GM18861 (cell line): ENCODE results near the gene MLPH.
"Not testable (repeated sequence)": the region's sequence is repeated elsewhere in the genome, so short reads cannot be mapped to it uniquely, and the experiment has no call there.

Experiments
- ATAC-seq: cut with Tn5 transposase; IDR thresholded peaks from one replicate; pipeline ENCODE4 v1.9.1; 2021; ENCODE audit not compliant: unreplicated experiment

The MLPH gene

DNA sequence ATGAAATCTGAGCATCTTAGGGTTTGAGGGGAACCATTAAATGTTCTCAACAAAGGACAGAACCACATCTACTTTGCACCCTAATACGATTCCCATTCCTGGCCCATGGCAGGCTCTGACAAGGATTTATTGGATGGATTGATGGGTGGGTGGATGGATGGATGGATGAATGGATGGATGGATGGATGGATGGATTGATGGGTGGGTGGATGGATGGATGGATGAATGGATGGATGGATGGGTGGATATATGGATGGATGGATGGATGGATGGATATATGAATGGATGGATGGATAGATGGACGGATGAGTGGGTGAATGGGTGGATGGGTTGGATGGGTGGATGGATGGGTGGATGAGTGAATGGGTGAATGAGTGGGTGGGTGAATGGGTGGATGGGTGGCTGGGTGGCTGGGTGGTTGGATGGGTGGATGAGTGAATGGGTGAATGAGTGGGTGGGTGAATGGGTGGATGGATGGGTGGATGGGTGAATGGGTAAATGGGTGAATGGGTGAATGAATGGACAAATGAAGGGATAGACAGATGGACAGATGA, 29.6 kb upstream of the MLPH start:
- no peak for ATAC-seq

DNA sequence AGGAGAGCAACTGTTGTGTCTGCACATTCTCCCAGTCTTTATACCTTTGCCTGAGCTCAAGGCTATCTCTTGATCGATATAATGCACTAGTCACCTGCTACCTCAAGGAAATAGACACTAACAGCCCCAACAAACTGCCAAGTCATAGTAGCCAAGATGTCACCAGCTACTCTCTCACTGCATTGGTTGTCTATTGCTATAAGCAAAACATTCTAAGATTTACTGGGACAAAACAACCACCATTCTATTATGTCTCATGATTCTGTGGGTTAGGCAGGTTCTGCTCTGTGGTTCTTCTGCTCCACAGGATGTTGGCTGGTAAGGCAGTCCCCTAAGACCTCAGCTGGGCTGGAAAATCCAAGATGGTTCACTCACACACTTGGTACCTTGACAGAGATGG, 28.5 kb upstream of the MLPH start:
- ATAC-seq: no peak

DNA sequence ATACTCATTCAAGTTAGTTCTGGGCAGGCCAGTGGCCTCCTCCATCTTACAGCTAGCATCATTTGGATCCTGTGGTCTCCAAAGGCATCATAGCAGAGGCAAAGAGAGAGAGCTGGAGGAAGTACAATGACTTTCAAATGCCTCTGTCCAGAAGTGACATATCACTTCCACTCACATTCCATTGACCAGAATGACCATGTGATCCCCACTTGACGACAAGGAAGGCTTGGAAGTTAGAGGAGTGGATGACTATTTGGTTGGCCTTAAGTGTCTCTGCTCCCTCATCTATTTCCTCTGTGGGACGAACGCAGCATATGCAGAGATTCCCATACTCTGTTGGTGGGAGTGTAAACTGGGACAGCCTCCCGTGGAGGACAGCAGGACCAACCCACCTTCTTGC, 27.8 kb upstream of the MLPH start:
- no peak for ATAC-seq

DNA sequence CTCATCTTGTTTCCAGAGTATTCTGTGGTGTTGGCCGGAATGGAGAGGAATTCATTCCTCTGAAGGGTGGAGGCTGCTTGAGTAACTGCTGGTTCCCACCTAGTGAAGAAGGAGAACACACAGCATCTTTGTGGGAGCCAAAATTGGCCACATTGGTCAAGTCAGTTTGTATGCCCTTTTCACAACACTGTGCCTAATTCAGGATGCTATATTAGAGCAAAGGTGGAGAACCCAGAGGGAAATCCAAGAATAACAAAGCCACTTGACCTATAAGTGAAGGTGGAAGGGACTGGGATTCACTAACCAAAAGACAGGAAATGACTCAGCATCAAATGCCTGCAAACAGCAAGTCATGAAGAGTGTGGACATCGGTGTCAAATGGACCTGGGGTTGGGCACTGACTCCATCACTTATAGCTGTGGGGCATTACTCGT, 27.3 kb upstream of the MLPH start:
- ATAC-seq: no peak

DNA sequence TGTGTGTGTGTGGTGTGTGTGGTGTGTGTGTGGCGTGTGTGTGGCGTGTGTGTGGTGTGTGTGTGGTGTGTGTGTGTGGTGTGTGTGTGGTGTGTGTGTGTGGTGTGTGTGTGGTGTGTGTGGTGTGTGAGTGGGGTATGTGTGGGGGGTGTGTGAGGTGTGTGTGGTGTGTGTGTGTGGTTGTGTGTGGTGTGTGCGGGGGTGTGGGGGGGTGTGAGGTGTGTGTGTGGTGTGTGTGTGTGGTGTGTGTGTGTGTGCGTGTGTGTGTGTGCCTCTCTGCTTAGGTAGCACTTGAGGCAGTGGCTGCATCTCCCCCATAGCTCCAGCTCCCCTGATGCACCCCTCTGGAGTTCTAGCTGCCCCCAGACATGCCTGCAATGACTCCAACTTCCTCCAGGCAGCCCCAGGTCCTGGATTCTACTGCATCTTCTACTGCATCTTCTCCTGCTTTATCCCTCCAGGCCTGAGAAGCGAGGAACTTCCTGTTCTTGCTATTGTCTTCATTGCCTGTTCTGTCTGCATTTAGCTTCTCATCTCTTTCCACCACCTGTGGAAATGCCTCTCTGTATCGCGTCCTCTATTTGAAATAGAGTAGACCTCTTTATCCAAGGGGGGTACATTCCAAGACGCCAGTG, 22.2 kb upstream of the MLPH start:
- no peak for ATAC-seq

DNA sequence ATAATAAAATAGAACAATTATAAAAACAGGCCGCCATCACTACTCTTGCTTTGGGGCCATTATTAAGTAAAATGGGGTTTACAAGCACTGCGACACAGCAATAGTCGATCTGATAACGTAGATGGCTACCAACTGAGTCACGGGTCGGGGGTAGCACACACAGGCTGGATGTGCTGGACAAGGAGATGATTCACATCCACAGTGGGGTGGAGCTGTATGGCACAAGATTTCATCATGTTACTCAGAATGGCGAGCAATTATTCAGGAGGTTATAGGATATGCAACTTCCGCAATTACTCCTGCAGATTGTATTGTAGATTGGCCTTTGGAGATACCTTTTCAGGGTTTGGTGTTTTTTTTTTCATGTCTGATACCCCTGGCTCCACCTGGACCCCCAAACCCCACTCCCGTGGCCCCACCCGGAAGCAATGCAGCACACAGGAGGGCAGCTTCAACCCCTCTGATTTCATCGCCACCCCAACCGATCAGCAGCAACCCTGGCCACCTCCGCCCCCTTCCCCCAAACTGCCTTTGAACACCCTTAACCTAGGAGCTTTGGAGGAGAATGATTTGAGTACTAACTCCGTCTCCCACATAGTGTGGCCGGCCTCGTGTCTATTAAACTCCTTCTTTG, 21.4 kb upstream of the MLPH start:
- ATAC-seq: no peak

DNA sequence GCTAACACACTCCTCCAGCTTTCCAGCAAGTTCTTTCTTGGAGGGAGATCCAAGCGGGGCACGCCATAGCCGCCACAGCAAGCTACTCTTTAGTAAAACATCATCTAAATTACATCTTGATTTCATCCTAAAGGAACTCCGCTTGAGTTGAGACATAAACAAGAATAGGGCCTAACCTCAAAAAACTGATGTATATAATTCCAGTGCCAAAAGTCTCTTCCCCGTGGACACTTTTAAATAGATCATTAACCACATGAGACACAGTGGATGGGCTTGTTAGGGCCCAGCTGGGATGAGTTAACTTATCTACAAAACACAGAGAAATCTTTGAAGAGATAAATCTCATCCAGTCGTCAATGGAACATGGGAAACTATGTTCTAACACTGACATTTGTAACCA, 20.8 kb upstream of the MLPH start:
- ATAC-seq: no peak

DNA sequence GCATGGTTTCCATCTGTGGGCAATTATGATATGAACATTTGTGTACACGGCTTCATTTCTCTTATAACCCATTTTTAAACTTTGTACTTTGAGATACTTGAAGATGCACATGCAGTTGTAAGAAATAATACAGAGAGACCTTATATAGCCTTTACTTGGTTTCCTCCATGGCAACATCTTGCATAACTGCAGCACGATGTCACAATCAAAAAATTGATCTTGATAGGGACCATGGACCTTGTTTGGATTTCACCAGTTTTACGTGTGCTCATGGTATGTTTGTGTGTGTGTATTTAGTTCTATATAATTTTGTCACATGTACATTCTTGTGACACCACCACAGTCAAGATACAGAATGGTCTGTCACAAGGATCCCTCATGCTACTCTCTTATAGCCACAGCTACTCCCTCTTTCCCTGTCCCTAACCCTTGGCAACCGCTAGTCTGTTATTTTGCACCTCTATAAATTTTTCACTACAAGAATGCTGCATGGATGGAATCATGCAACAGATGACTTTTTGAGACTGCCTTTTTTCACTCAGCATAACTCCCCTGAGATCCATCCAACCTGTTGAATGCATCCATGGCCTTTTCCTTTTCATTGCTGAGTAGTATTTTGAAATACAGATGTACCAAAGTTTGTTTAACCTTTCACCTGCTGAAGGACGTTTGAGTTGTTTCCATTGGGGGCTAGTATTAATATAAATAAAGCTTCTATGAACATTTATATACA, 19.4 kb upstream of the MLPH start:
- no peak for ATAC-seq

DNA sequence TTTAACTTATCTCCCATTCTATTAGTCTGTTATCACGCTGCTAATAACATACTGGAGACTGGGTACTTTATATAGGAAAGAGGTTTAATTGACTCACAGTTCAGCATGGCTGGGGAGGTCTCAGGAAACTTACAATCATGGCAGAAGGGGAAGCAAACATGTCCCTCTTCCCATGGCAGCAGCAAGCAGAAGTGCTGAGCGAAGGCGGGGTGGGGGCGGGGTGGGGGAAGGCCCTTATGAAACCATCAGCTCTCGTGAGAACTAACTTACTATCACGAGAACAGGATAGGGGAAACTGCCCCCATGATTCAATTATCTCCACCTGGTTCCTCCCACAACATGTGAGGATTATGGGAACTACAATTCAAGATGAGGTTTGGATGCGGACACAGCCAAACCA, 17.6 kb upstream of the MLPH start:
- ATAC-seq: not testable (repeated sequence)

DNA sequence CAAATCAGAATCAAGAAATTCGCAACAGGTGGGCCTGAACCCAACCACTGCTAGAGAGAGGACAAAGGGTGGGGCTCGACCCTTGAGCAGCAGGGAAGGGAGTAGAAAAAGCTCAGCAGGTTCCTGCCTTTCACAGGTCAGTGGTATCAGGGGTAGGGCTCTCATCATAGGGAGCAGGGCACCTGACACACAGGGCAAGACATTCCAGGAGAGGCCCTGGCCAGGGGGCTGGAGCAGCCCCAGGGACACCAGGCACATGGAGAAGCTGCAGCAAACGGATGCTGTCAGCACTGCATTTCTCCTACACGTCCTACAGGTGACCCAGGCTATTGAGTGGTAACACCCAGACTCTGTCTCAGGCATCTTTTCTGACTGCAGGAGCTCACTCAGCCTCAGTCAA, 17.2 kb upstream of the MLPH start:
- no peak for ATAC-seq

DNA sequence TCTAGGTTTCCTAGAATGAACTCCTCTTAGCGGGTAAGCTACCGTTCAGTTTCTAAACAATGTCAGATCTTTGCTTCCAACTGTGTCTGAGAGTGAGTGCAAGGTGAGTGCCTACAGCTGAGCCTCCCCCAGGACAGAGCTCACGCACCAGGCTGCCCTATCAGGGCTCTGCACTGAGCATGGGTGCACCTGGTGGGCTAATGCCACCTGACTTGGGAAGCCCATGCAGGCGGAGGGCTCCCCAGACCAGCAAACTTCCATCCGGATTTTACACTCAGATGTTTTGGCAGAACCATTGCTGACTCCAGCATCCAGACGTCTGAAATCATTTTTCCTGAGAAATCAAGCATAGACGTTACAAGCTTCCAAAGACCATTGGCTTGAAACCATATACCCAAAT, 16.1 kb upstream of the MLPH start:
- ATAC-seq: no peak

DNA sequence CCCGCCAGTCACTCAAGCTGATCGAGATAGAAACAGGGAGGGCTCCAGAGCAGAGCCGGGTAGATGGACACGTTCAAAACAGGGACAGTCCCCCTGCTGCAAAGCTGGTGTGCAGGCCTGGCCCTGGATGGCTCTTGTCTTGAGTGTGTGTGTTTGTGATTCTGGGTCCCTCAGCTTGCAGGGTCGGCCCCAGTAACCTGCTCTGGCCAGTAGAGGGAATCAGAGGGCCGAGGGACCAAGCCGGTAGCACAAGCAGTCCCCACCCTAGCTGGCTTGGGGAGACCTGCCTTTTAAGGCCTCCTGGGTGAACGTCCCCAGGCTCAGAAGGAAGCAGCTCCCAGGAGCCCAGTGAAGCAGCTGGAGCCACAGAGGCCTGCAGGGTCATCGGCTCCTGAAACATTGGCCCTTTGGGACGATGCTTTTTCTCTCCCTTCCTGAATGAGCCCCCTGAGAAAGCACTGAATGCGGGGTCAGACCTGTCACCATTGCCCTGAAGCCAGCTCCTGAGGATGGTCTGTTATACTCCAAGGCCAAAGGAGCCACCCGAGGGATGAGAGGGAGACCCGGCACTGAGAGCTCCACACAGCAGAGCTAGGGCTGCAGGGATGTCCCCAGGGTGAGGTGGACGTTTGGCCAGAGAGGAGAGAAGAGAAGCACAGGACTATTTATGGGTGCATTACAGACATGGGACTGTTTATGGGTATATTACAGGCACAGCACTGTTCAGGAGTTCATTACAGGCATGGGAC, 15.4 kb upstream of the MLPH start:
- no peak for ATAC-seq

DNA sequence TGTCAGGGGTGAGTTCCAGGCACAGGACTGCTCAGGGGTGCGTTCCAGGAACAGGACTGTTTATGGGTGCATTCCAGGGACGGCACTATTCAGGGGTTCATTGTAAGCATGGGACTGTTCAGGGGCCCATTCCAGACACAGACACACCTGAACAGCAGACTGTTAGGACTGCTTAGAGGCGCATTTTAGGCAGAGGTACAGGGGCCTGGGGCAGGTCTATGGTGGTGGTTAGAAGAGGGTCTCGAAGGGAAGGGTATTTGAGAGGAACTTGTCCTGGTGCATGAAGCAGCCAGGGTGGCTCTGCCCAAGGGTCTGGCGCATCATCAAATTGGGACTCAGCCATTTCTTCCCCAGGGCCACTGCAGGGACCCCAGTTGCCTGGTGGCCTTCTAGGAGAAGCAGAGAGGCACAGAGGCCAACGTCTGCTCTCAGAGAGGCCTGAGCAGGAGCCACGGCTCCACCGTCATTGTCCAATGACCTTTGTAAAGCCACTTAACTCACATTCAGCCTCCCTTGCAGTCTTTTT, 14.8 kb upstream of the MLPH start:
- ATAC-seq: no peak

DNA sequence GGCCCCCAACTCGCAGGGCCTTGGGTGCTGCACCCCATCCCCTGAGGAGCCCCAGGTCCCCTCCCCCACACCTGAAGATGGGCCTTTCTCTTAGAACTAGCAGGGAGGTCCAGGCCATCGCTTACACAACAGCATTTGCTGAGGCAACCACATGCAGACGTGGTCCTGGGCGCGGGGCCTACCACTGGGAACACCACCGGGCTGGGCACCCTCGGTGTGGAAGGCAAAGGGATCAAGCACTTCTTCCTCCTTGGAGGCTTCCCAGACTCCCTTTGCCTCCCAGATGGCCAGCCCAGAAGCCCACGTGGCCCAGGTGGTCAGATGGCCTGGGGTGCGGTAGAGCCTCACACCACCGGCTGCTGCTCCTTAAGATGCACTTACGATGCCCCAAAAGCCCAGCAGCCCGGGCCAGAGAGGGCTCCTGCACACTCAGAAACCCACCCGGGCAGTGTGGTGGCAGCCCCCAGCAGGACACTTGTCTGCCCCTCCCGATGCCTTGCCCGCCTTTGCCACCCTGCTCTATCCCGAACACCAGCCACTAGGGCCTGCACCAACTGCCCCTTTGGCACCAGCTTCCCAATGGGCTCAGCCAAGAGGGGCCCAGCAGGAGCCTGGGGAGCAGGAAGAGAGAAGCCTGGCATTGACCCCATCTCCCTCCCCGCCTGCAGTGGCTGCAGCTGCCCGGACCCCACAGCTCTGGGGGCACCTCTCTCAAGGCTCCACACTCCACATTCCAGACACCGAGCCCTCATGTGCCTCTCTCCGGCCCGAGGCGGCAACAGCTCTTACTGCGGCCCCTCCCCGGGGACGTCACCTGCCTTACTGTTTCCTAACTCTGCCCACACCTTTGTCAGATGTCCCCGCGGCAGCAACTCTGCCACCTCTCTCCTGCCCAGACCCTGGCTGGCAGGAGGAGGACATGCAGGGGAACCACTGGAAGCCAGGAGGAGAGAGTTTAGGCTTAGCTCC, 13.9 kb upstream of the MLPH start:
- ATAC-seq: no peak

DNA sequence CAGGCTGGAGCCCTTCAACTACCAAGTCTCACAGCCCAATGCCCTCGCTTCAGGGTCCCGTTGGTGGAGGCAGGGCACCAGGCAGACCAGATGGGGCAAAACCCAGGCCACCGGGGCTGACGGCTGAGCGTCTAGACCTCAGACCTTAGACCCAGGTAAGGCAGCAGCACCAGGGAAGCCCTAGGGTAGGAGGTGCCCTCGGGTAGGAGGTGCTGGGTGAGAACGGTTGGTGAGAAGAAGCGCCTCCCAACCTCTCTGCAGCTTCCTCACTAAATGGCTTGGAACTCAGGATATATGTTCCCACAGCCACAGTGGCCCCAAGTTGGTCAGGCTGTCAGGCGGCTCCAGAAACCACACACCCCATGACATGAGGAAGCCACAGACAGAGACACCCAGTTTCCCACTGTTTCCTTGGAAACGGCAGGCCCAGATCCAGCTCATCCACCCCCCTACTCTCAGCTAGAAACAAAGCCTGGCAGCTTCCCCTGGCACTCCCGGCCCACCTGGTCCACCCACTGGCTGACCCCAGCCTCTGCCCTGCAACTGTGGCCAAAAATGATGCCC, 13.1 kb upstream of the MLPH start:
- no peak for ATAC-seq

DNA sequence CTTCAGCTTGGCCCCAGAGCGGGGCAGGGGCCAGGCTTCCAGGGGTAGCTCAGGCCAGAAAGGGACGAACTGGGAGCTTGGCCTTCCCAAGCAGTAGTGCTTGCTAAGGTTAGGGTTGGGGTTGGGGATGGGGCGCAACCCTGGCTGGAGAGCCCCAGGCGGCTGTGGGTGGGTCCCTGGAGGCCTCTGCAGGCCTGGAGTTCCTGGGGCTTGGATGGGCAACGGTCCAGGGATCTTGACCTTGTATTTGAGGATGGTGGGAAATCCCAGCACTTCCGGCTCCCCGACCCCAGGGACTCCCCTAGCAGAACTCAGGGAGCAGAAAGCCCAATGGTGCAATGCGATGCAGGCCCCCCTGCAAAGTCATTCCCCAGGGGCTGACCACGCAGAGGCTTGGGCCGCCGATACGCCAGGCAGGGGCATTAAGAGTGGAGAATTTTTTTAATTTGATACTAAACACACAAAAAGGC, 12.6 kb upstream of the MLPH start:
- ATAC-seq: no peak

DNA sequence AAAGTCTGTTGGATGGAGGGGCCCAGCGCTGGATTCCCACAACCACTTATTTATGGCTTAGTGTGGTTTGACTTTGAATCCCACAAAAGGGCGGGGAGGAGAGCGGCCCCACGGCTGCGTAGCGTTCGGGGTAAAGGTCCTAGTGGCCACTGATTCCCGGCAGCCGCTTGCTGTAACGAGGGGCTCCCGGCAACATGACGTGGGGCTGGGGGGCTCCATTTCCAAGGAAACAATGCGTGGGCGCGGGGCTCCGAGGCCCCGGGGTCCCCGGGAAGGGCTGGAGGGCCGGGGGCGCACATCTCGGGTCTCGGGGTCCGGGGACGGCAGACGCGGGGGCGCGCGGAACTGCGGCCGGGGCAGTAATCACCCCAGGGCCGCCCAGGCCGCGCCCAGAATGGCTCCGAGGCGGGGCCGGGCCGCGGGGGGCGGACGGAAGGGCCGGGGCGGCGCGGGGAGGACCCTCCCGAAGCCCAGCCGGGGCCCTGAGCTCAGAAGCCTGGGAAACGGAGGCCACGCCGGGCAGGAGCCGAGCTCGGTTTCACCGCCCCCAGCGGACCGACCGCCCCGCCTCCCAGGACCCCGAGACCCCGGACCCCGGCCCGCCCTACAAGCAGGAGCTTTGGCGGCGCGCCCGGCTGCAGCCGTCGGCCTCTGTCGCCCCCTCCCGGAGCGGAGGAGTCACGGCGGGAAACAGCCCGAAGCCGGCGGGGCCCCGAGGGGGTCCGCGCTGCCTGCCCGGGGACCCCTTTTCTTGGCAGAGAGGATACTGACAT, 11.9 kb upstream of the MLPH start:
- peak; percentile 63 for ATAC-seq

DNA sequence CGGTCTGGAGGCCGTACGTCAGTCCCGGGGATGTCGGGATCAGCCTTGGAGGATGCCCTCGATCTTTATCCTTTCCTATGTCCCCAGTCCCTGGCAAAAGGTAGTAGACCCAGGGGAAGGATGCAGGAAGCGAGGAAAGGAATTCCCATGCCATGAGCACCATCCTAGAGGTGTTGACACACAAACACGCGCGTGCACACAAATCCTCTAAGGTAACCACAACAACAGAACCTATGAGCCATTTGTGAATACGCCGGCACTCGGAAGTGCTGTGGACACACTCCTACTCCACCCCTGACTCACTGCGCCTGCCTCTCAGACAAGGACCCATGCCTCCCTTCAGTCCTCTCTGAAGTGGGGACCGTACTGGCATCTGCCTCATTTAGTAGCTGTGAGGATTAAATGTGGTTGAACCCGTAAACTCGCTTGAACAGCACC, 11.3 kb upstream of the MLPH start:
- ATAC-seq: no peak

DNA sequence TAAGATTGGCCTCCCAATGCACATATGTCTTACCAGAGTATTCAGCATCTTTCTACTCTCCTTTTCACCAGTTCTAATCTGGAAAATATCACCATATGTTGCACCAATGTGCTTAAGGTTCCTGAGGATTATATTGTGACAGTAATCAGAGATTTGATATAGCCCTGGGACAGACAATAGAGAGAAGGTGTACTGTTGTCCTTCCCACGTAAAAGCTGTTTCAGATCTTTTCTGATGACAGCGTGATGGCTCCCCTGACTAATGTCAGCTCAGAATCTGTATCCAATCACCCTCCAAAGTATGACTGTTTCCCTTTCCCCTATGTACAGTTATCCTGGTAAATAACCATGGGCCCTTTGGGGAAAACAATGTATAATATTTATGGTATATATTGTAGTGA, 9.0 kb upstream of the MLPH start:
- ATAC-seq: no peak
